Measurements from ENCODE around the gene IVD. TPM values are rescaled to one million over a fixed set of nuclear protein-coding genes. Genes with fewer than 3 reads are reported as not detected.
A peak's percentile ranks its signal among the peaks of the same experiment; 100 is the strongest.

IVD gene
- 54.2 and 73.8 TPM in 2 replicates for polyA plus RNA-seq (2012; rRNA removed)
- 36.1 and 49.7 TPM in 2 replicates for polyA plus RNA-seq (2012; cell fraction: cytosol; rRNA removed)
- polyA plus RNA-seq (2012; cell fraction: nucleus; rRNA removed), result 81.3 and 112 TPM in 2 replicates

- H2AFZ ChIP-seq (ENCODE audit: low read depth), result peak within 1 kb of the TSS; percentile 93
- peak within 1 kb of the TSS; percentile 82 to 99 for H3K4me3 ChIP-seq (ENCODE audit: low read depth in 2 of 2, low read length in 1 of 2)
- CTCF ChIA-PET, result interaction anchor here (0.7 to 3.6 kb wide), 10 partner anchors 14 to 127 kb away, joined by 3 to 21 read pairs (median 3); partner anchors contain the start of genes ANKRD63, CCDC9B, DISP2 and KNSTRN
- POLR2A ChIA-PET, result interaction anchor here (0.5 to 4.5 kb wide), 13 partner anchors 9 to 201 kb away, joined by 3 to 22 read pairs (median 4); partner anchors contain the start of genes CCDC9B, CHST14 and KNSTRN
- peak within 1 kb of the TSS; percentile 97 for H3K4me2 ChIP-seq
- peak within 1 kb of the TSS; percentile 44 to 80 for H3K27ac ChIP-seq (ENCODE audit: low read depth in 2 of 2, low read length in 1 of 2)
- H3F3A ChIP-seq (replicated peaks; ENCODE audit: insufficient read depth), result no peaks in the 10 kb centered on the region
- H3K36me3 ChIP-seq (replicated peaks in 1 of 2; ENCODE audit: control insufficient read depth in 1 of 2, insufficient read depth in 2 of 2, low read length in 1 of 2), result peaks cover 21 to 23% of the 10 kb centered on the region in 2 experiments
- no peaks in the 10 kb centered on the region for H3K9me2 ChIP-seq
- peak; percentile 100 for DNase-seq
- H3K4me1 ChIP-seq (ENCODE audit: control insufficient read depth in 1 of 2, insufficient read depth in 2 of 2, low read depth in 1 of 2, low read length in 1 of 2), result peaks cover 9 to 13% of the 10 kb centered on the region in 2 experiments; a peak in 1 of 4 replicates
- peak within 1 kb of the TSS; percentile 85 for H3K9ac ChIP-seq
- H4K20me1 ChIP-seq (ENCODE audit: insufficient read depth), result no peaks in the 10 kb centered on the region
- no peaks in the 10 kb centered on the region for H3K27me3 ChIP-seq (ENCODE audit: insufficient read depth)
- WGBS (ENCODE audit: low lambda C conversion rate), result 8% methylated on average over 27 of the region's 54 CpGs
- no peaks in the 10 kb centered on the region for H3K9me3 ChIP-seq
- peaks cover 23% of the 10 kb centered on the region for H3K79me2 ChIP-seq (ENCODE audit: insufficient read depth)
- no peak for TF ChIP-seq TEAD4 (IDR thresholded peaks at IDR 0.05; ENCODE audit: borderline replicate concordance, insufficient read depth)
- no peak for TF ChIP-seq USF2 (IDR thresholded peaks at IDR 0.05; ENCODE audit: borderline replicate concordance, low read depth, low read length)
- no peak for TF ChIP-seq FOSL2 (IDR thresholded peaks at IDR 0.05; ENCODE audit: borderline replicate concordance, low read depth)
- peak; percentile 88 for TF ChIP-seq POLR2AphosphoS5 (IDR thresholded peaks at IDR 0.05; ENCODE audit: low read depth, low read length)
- no peak for TF ChIP-seq REST (IDR thresholded peaks at IDR 0.05; ENCODE audit: low read depth, low read length)
- no peak for TF ChIP-seq GATA2 (CRISPR knock-in tag; IDR thresholded peaks at IDR 0.05)
- no peak for TF ChIP-seq FOXJ3 (CRISPR knock-in tag; IDR thresholded peaks at IDR 0.05)
- TF ChIP-seq IRF3 (IDR thresholded peaks at IDR 0.05; ENCODE audit: low read depth, low read length), result no peak; the same call in 1 of the 2 replicates
- no peak for TF ChIP-seq EZH2phosphoT487 (IDR thresholded peaks at IDR 0.05; ENCODE audit: borderline replicate concordance, low read depth)
- peak; percentile 82 for TF ChIP-seq RFX5 (IDR thresholded peaks at IDR 0.05; ENCODE audit: low read length)
- TF ChIP-seq SMC3 (IDR thresholded peaks at IDR 0.05; ENCODE audit: low read depth, low read length), result no peak
- TF ChIP-seq PBX3 (IDR thresholded peaks at IDR 0.05), result peak; percentile 99
- TF ChIP-seq SIN3A (IDR thresholded peaks at IDR 0.05; ENCODE audit: borderline replicate concordance, low read depth, low read length), result peak; percentile 20; the same call in 1 of the 2 replicates
- peak; percentile 79 for TF ChIP-seq TAF1 (IDR thresholded peaks at IDR 0.05; ENCODE audit: borderline replicate concordance, low read depth, low read length)
- 0 out of 2 replicates have a peak, but pooled peaks have one; percentile 10 for TF ChIP-seq NRF1 (IDR thresholded peaks at IDR 0.05; ENCODE audit: low read depth, low read length)
- no peak for TF ChIP-seq EP300 (IDR thresholded peaks at IDR 0.05; ENCODE audit: borderline replicate concordance in 1 of 2, low read depth in 1 of 2, low read length in 1 of 2)
- TF ChIP-seq RAD21 (IDR thresholded peaks at IDR 0.05; ENCODE audit: low read length), result 0 out of 2 replicates have a peak, but pooled peaks have one; percentile 8
- TF ChIP-seq MEF2A (IDR thresholded peaks at IDR 0.05; ENCODE audit: borderline replicate concordance, low read depth), result no peak
- TF ChIP-seq ELF1 (IDR thresholded peaks at IDR 0.05), result no peak
- TF ChIP-seq TCF12 (IDR thresholded peaks at IDR 0.05), result no peak
- TF ChIP-seq FOXM1 (IDR thresholded peaks at IDR 0.05; ENCODE audit: low read depth), result no peak
- TF ChIP-seq GABPA (IDR thresholded peaks at IDR 0.05; ENCODE audit: low read depth), result no peak
- peak; percentile 68; the same call in 1 of the 2 replicates for TF ChIP-seq MAX (IDR thresholded peaks at IDR 0.05; ENCODE audit: low read depth)
- TF ChIP-seq NFIC (IDR thresholded peaks at IDR 0.05; ENCODE audit: borderline replicate concordance), result peak; percentile 39; the same call in 1 of the 2 replicates
- TF ChIP-seq YY1 (IDR thresholded peaks at IDR 0.05; ENCODE audit: low read depth), result peak; percentile 88
- TF ChIP-seq CHD2 (IDR thresholded peaks at IDR 0.05; ENCODE audit: low read length, partially characterized antibody), result peak; percentile 68
Observed at GRCh38 chr15:40405501-40406381, at the start of gene IVD. Gene IVD (plus strand): TSS chr15:40405795. CDS start chr15:40405828, 33 bp downstream.

Data from SK-N-SH (cell line).